Trophoblast cell (in vitro differentiated cells and primary cell): Measurements from ENCODE around the gene ZBTB8B.
"Not testable (repeated sequence)": the region's sequence is repeated elsewhere in the genome, so short reads cannot be mapped to it uniquely, and the experiment has no call there.

ENCODE experiments used
- DNase-seq, 2 donors: peaks; one replicate each; pipeline ENCODE4 v3.0.0-alpha.2; 2016
- H2AFZ ChIP-seq: 2 replicates; pipeline ENCODE4 v1.6.1; 2013; ENCODE audit warnings: low read length, moderate library complexity, mild to moderate bottlenecking; ENCODE audit not compliant: insufficient read depth, poor library complexity
- H2AK5ac ChIP-seq: 2 replicates; pipeline ENCODE4 v1.6.1; 2013; ENCODE audit warnings: mild to moderate bottlenecking, low read length
- H2BK120ac ChIP-seq: 2 replicates; pipeline ENCODE4 v1.6.1; 2013; ENCODE audit warnings: low read length, mild to moderate bottlenecking, moderate library complexity; ENCODE audit not compliant: insufficient read depth, poor library complexity
- H2BK12ac ChIP-seq: 2 replicates; pipeline ENCODE4 v1.6.1; 2013; ENCODE audit warnings: mild to moderate bottlenecking, low read length, moderate library complexity
- H2BK5ac ChIP-seq: 2 replicates; pipeline ENCODE4 v1.6.1; 2013; ENCODE audit warnings: low read length, low read depth, moderate library complexity, mild to moderate bottlenecking; ENCODE audit not compliant: poor library complexity
- H3K14ac ChIP-seq: 2 replicates; pipeline ENCODE4 v1.6.1; 2013; ENCODE audit warnings: mild to moderate bottlenecking, low read length
- H3K18ac ChIP-seq: 2 replicates; pipeline ENCODE4 v1.6.1; 2013; ENCODE audit warnings: mild to moderate bottlenecking, low read length
- H3K23ac ChIP-seq: 2 replicates; pipeline ENCODE4 v1.6.1; 2013; ENCODE audit warnings: low read length
- H3K27ac ChIP-seq: 2 replicates; pipeline ENCODE4 v1.5.1; 2013; ENCODE audit warnings: low read depth, mild to moderate bottlenecking, inconsistent platforms, low read length, moderate library complexity
- H3K27me3 ChIP-seq: 2 replicates; pipeline ENCODE4 v1.6.1; 2013; ENCODE audit warnings: inconsistent platforms, mild to moderate bottlenecking, low read length, moderate library complexity; ENCODE audit not compliant: insufficient read depth
- H3K36me3 ChIP-seq, 2 experiments: 1 replicate in 1 of 2; 2 replicates in 1 of 2; pipeline ENCODE4 v1.6.1; 2013; ENCODE audit warnings: low read length in 2 of 2, mild to moderate bottlenecking in 2 of 2, moderate library complexity in 1 of 2; ENCODE audit not compliant: insufficient read depth in 2 of 2, control insufficient read depth in 1 of 2
- H3K4ac ChIP-seq: 2 replicates; pipeline ENCODE4 v1.6.1; 2013; ENCODE audit warnings: low read depth, mild to moderate bottlenecking, low read length, moderate library complexity
- H3K4me1 ChIP-seq, 2 experiments: 1 replicate in 1 of 2; 2 replicates in 1 of 2; pipeline ENCODE4 v1.6.1; 2013; ENCODE audit warnings: low read length in 2 of 2, mild to moderate bottlenecking in 2 of 2, moderate library complexity in 1 of 2; ENCODE audit not compliant: insufficient read depth in 2 of 2, control insufficient read depth in 1 of 2
- H3K4me2 ChIP-seq: 2 replicates; pipeline ENCODE4 v1.6.1; 2013; ENCODE audit warnings: inconsistent platforms, mild to moderate bottlenecking, low read length, moderate library complexity
- H3K4me3 ChIP-seq: 2 replicates; pipeline ENCODE4 v1.5.1; 2013; ENCODE audit warnings: mild to moderate bottlenecking, low read depth, low read length, inconsistent platforms
- H3K79me1 ChIP-seq: one replicate; pipeline ENCODE4 v1.6.1; 2013; ENCODE audit warnings: low read length
- H3K79me2 ChIP-seq: 2 replicates; pipeline ENCODE4 v1.6.1; 2013; ENCODE audit warnings: low read length, mild to moderate bottlenecking; ENCODE audit not compliant: control insufficient read depth, insufficient read depth, poor library complexity
- H3K9ac ChIP-seq: 2 replicates; pipeline ENCODE4 v1.6.1; 2013; ENCODE audit warnings: mild to moderate bottlenecking, low read length
- H3K9me3 ChIP-seq: 2 replicates; pipeline ENCODE4 v1.6.1; 2013; ENCODE audit warnings: low read depth, mild to moderate bottlenecking, control low read depth, inconsistent platforms, low read length; ENCODE audit not compliant: insufficient read depth
- H4K12ac ChIP-seq: 2 replicates; pipeline ENCODE4 v1.6.1; 2013; ENCODE audit warnings: low read depth, mild to moderate bottlenecking, low read length, moderate library complexity
- H4K8ac ChIP-seq: 2 replicates; pipeline ENCODE4 v1.6.1; 2013; ENCODE audit warnings: low read depth, mild to moderate bottlenecking, low read length, moderate library complexity
- H4K91ac ChIP-seq: one replicate; pipeline ENCODE4 v1.6.1; 2013; ENCODE audit warnings: low read depth, mild to moderate bottlenecking, low read length, moderate library complexity
- WGBS: extraction: QIAGEN DNeasy Blood & Tissue Kit; methylation state at CpG from one replicate; pipeline ENCODE4 v1.1.7; 2013; ENCODE audit warnings: missing lambda C conversion rate; ENCODE audit not compliant: insufficient read length, insufficient coverage; ENCODE audit errors: extremely low coverage; 5-methylcytosine and 5-hydroxymethylcytosine counted together

ZBTB8B gene

GRCh38 chr1:32474954-32475353 lies 10.1 kb downstream of the ZBTB8B start:
- Histone ChIP-seq H3K79me2 (no peaks in the 10 kb centered on the region), H3K9ac (no peak overlapping the region), H3K36me3 (peaks cover 0 to 3% of the 10 kb centered on the region in 2 experiments), H3K23ac (no peak overlapping the region), H3K4me1 (no peaks in the 10 kb centered on the region), H2AFZ (no peak overlapping the region), H3K27me3 (no peaks in the 10 kb centered on the region), H2BK120ac (no peak overlapping the region), H4K8ac (no peak overlapping the region), H2BK12ac (no peak overlapping the region), H4K12ac (no peak overlapping the region), H2BK5ac (no peak overlapping the region), H3K4ac (no peak overlapping the region), H4K91ac (no peak overlapping the region), H3K18ac (no peak overlapping the region), H3K4me2 (no peak overlapping the region), H3K79me1 (no peaks in the 10 kb centered on the region), H3K4me3 (no peak overlapping the region), H3K14ac (no peak overlapping the region), H3K27ac (no peak overlapping the region), H3K9me3 (no peaks in the 10 kb centered on the region), H2AK5ac (no peak overlapping the region)
- no CpG with 5 or more reads among the region's 4 CpGs for WGBS
- DNase-seq = no peak

- Histone ChIP-seq H2BK120ac (no peak overlapping the region), H4K91ac (no peak overlapping the region), H3K9ac (no peak overlapping the region), H3K4me3 (no peak overlapping the region), H3K79me1 (no peaks in the 10 kb centered on the region), H3K23ac (no peak overlapping the region), H3K79me2 (no peaks in the 10 kb centered on the region), H4K8ac (no peak overlapping the region), H2BK12ac (no peak overlapping the region), H3K27me3 (no peaks in the 10 kb centered on the region), H4K12ac (no peak overlapping the region), H2AK5ac (no peak overlapping the region), H2AFZ (no peak overlapping the region), H3K36me3 (peaks cover 0 to 2% of the 10 kb centered on the region in 2 experiments), H2BK5ac (no peak overlapping the region), H3K4me1 (peaks cover 0 to under 1% of the 10 kb centered on the region in 2 experiments), H3K27ac (no peak overlapping the region), H3K4me2 (no peak overlapping the region), H3K9me3 (no peaks in the 10 kb centered on the region), H3K14ac (no peak overlapping the region), H3K4ac (no peak overlapping the region), H3K18ac (no peak overlapping the region)
- no peak for DNase-seq
- WGBS = no CpG with 5 or more reads among the region's 2 CpGs
Observed at GRCh38 chr1:32480003-32480402, 15.1 kb downstream of the ZBTB8B start.

GRCh38 chr1:32480761-32481160 lies 15.9 kb downstream of the ZBTB8B start:
- Histone ChIP-seq H3K23ac (no peak overlapping the region), H3K9me3 (no peaks in the 10 kb centered on the region), H2BK5ac (no peak overlapping the region), H2BK12ac (no peak overlapping the region), H3K9ac (no peak overlapping the region), H3K79me2 (no peaks in the 10 kb centered on the region), H3K4me2 (no peak overlapping the region), H4K8ac (no peak overlapping the region), H3K14ac (no peak overlapping the region), H3K4ac (no peak overlapping the region), H3K27me3 (no peaks in the 10 kb centered on the region), H3K27ac (no peak overlapping the region), H3K4me1 (peaks cover 0 to 3% of the 10 kb centered on the region in 2 experiments), H3K79me1 (no peaks in the 10 kb centered on the region), H3K4me3 (no peak overlapping the region), H4K91ac (no peak overlapping the region), H2AK5ac (no peak overlapping the region), H2BK120ac (no peak overlapping the region), H4K12ac (no peak overlapping the region), H2AFZ (no peak overlapping the region), H3K36me3 (peaks cover 0 to 2% of the 10 kb centered on the region in 2 experiments), H3K18ac (no peak overlapping the region)
- DNase-seq = no peak
- WGBS = no CpG with 5 or more reads among the region's 12 CpGs

- H2AFZ ChIP-seq, H3K9me3 ChIP-seq, H3K27ac ChIP-seq, H2AK5ac ChIP-seq, H4K12ac ChIP-seq, H3K27me3 ChIP-seq, H3K4me3 ChIP-seq, DNase-seq, H3K18ac ChIP-seq, H3K14ac ChIP-seq, H2BK12ac ChIP-seq, H2BK120ac ChIP-seq, H3K9ac ChIP-seq, H3K23ac ChIP-seq, H2BK5ac ChIP-seq, H3K79me2 ChIP-seq, H4K91ac ChIP-seq, H4K8ac ChIP-seq, H3K4ac ChIP-seq, H3K79me1 ChIP-seq, H3K4me2 ChIP-seq, H3K36me3 ChIP-seq: not testable (repeated sequence)
- H3K4me1 ChIP-seq = peaks cover 6 to 12% of the 10 kb centered on the region in 2 experiments
- no CpG with 5 or more reads among the region's 3 CpGs for WGBS
Observed at GRCh38 chr1:32481788-32482187, 16.9 kb downstream of the ZBTB8B start.
